CD4-positive, alpha-beta memory T cell (primary cell): ENCODE results near the gene SDHA. TPM values are rescaled to one million over a fixed set of nuclear protein-coding genes. Genes with fewer than 3 reads are reported as not detected.

Experiments used
- CTCF ChIA-PET: fragments of 350-600 bp; sonication (Branson Sonifier 250); formaldehyde crosslinking; loops from one replicate; lab custom pipeline; 2021; ENCODE audit warnings: inconsistent platforms; ENCODE audit not compliant: partially characterized antibody; lab: Charles Lee
- POLR2A ChIA-PET: fragments of 350-600 bp; sonication (Branson Sonifier 250); formaldehyde crosslinking; loops from one replicate; lab custom pipeline; 2021; ENCODE audit not compliant: partially characterized antibody; lab: Charles Lee
- DNase-seq, 5 donors: peaks; one replicate each; pipeline versions ENCODE4 v3.0.0 to v3.0.0-alpha.2; 2020 to 2022; ENCODE audit warnings: mixed read lengths in 1 of 5
- H3K27ac ChIP-seq: one replicate; pipeline ENCODE4 v1.7.0; 2013; ENCODE audit warnings: low read depth, low read length
- H3K27me3 ChIP-seq: 2 replicates; pipeline ENCODE4 v1.7.0; 2013; ENCODE audit warnings: mild to moderate bottlenecking, low read length, moderate library complexity; ENCODE audit not compliant: insufficient read depth
- H3K36me3 ChIP-seq: 2 replicates; pipeline ENCODE4 v1.7.0; 2013; ENCODE audit warnings: mild to moderate bottlenecking, low read length, moderate library complexity; ENCODE audit not compliant: insufficient read depth
- H3K4me1 ChIP-seq: 2 replicates; pipeline ENCODE4 v1.7.0; 2013; ENCODE audit warnings: mild to moderate bottlenecking, low read length, moderate library complexity; ENCODE audit not compliant: insufficient read depth
- H3K4me3 ChIP-seq, 2 donors: one replicate each; pipeline ENCODE4 v1.7.0; 2013; ENCODE audit warnings: low read length in 2 of 2, mild to moderate bottlenecking in 1 of 2
- H3K9me3 ChIP-seq, 2 donors: one replicate each; pipeline ENCODE4 v1.7.0; 2013; ENCODE audit warnings: low read length in 2 of 2, control low read depth in 1 of 2; ENCODE audit not compliant: control insufficient read depth in 1 of 2
- H3K27ac Mint-ChIP-seq, 7 donors: one replicate each; pipeline ENCODE4 v1.8.0; 2020 to 2021; ENCODE audit warnings: mixed read lengths in 7 of 7, mild to moderate bottlenecking in 6 of 7, inconsistent platforms in 3 of 7, moderate library complexity in 3 of 7
- H3K27me3 Mint-ChIP-seq, 2 donors: one replicate each; pipeline ENCODE4 v1.8.0; 2020 to 2021; ENCODE audit warnings: mixed read lengths in 2 of 2
- H3K36me3 Mint-ChIP-seq, 2 donors: one replicate each; pipeline ENCODE4 v1.8.0; 2020 to 2021; ENCODE audit warnings: mixed read lengths in 2 of 2, inconsistent platforms in 1 of 2, mild to moderate bottlenecking in 1 of 2
- H3K4me1 Mint-ChIP-seq, 4 donors: one replicate each; pipeline ENCODE4 v1.8.0; 2020 to 2021; ENCODE audit warnings: mixed read lengths in 4 of 4, mild to moderate bottlenecking in 1 of 4
- H3K4me3 Mint-ChIP-seq, 8 donors: one replicate each; pipeline ENCODE4 v1.8.0; 2020 to 2021; ENCODE audit warnings: mixed read lengths in 8 of 8, mild to moderate bottlenecking in 7 of 8, moderate library complexity in 6 of 8, inconsistent platforms in 3 of 8
- H3K9me3 Mint-ChIP-seq, 8 donors: one replicate each; pipeline ENCODE4 v1.8.0; 2020 to 2021; ENCODE audit warnings: mixed read lengths in 8 of 8, mild to moderate bottlenecking in 5 of 8, inconsistent platforms in 3 of 8, moderate library complexity in 1 of 8
- intact Hi-C: fragments of 100-400 bp; cut with micrococcal nuclease; formaldehyde crosslinking; loops from one replicate; pipeline ENCODE4 v1.15.1; 2023
- polyA plus RNA-seq, 2 donors: library from polyadenylated mRNA; unstranded; fragments of 300-500 nt; fragmentation: Illumina TruSeq; gene quantifications; one replicate each; pipeline ENCODE4 v1.2.3, GENCODE V29; 2021
- total RNA-seq, 2 experiments: library from RNA; stranded (reverse); gene quantifications; one replicate each; pipeline ENCODE4 v1.2.3, GENCODE V29; 2021

Gene SDHA
- total and polyA plus RNA-seq, 4 experiments from 2014 or later: 131 to 240 (median 175) TPM

DNA sequence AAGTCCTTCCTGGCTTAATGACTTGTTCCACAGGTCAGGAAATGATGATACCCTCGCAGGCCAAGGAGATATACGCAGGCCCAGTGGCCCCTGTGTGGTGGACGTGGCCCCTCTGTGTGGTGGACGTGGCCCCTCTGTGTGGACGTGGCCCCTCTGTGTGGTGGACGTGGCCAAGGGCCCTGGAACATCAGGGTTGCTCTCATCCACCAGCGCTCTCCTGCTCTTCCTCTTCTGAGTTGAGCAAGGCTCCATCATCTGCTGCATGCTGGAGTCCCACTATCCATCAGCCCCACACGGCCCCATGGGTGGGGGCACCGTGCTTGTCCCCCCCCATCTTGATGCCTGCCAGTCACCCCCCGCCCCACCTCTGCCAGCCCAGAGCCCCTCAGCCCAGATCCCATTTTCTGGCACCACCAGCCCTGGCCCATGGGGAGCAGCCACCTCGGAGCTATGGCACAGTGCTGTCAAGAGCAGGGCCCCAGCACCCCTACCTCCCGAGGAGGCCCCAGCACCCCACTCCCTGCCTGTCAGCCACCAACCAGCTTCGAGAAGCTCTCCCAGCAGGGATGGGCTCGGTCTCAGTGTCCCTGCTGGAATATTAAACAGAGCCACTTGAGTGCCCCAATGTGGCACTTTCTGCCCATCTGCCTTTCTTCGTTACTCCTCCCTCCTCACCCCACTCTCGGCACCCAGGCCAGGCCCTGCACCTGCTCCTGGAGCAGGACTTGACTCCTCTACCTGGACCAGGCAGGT, 18.7 kb upstream of the SDHA start:
- Mint-ChIP-seq H3K36me3 (peaks cover 9 to 16% of the 10 kb centered on the region in 2 donors), H3K4me3 (no peak overlapping the region), H3K4me1 (peaks cover 0 to under 1% (median 0%) of the 10 kb centered on the region in 4 donors), H3K9me3 (no peaks in the 10 kb centered on the region), H3K27me3 (no peaks in the 10 kb centered on the region), H3K27ac (peak overlapping the region in 1 of 7 donors; percentile 66)
- ChIA-PET CTCF (interaction anchor here (2.5 kb wide), 1 partner anchor 11 kb away, joined by 5 read pairs; no protein-coding TSS in a partner anchor), POLR2A (no interaction called here)
- no peak for DNase-seq
- H3K27ac ChIP-seq: no peak overlapping the region
- H3K9me3 ChIP-seq: no peaks in the 10 kb centered on the region
- H3K36me3 ChIP-seq: no peaks in the 10 kb centered on the region
- H3K4me1 ChIP-seq: no peaks in the 10 kb centered on the region
- no peaks in the 10 kb centered on the region for H3K27me3 ChIP-seq
- H3K4me3 ChIP-seq: no peak overlapping the region
- intact Hi-C loops: no loop called here

DNA sequence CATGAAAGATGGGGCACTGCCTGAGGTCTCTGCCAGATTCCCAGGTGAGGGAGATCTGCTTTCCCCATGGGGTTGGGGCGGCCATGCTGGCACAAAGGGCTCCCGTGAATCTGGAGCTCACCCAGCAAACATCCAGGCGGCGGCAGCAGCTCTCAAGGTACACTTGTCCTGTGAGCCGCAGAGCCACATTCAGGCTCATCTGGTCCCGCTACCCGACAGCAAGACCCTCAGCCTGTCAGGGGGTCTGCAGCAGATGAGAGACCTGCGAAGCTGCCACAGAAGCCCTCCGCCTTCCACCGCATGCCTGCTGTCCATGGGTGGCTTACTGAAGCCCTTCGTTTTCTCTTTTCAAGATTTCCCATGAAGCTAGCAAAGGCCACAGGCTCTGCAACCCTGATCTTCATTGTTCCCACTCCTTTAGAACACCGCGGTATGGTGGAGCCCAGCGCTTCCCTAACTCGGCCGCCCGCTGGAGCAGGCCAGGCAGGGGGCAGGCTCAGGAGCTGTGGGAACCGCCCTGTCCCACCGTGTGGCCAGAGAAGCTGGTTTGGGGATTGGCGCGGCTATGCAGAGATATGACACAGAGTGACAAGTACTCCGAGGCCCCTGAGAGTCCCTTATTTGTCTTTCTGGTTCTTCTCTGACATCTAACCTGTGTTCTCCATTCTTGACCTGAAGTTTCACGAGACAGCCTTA, 18.0 kb upstream of the SDHA start:
- intact Hi-C loops: no loop called here
- no peaks in the 10 kb centered on the region for H3K4me1 ChIP-seq
- Mint-ChIP-seq H3K4me3 (no peak overlapping the region), H3K27ac (peak overlapping the region in 2 of 7 donors; percentile 66 to 70), H3K4me1 (peaks cover 0 to 2% (median 0%) of the 10 kb centered on the region in 4 donors), H3K36me3 (peaks cover 16 to 23% of the 10 kb centered on the region in 2 donors), H3K9me3 (no peaks in the 10 kb centered on the region), H3K27me3 (no peaks in the 10 kb centered on the region)
- no peak for DNase-seq
- H3K27me3 ChIP-seq: no peaks in the 10 kb centered on the region
- peaks cover 4% of the 10 kb centered on the region for H3K36me3 ChIP-seq
- H3K9me3 ChIP-seq: no peaks in the 10 kb centered on the region
- CTCF ChIA-PET: interaction anchor here (2.5 kb wide), 1 partner anchor 11 kb away, joined by 5 read pairs; no protein-coding TSS in a partner anchor
- POLR2A ChIA-PET: no interaction called here
- H3K4me3 ChIP-seq: no peak overlapping the region
- H3K27ac ChIP-seq: no peak overlapping the region

DNA sequence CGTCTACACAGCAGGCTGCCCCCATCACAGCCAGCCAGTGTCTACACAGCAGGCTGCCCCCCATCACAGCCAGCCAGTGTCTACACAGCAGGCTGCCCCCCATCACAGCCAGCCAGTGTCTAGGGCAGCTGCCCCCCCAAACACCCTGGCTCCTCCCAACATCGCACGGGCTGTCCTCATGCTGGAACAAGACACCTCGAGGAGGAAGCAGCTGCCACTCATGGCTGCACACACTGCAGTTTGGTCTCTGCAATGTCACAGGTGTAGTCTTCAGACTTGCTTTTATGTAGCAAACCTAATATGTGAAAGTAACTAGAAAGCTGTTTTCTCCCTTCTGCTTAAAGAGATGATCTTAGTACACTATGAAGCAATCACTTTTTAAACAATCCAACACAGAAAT, 17.1 kb upstream of the SDHA start:
- no peaks in the 10 kb centered on the region for H3K9me3 Mint-ChIP-seq
- Histone ChIP-seq H3K36me3 (peaks cover 11% of the 10 kb centered on the region), H3K27me3 (no peaks in the 10 kb centered on the region), H3K4me3 (no peak overlapping the region), H3K9me3 (no peaks in the 10 kb centered on the region), H3K4me1 (no peaks in the 10 kb centered on the region), H3K27ac (no peak overlapping the region)
- ChIA-PET POLR2A (no interaction called here), CTCF (no interaction called here)
- H3K27me3 Mint-ChIP-seq: no peaks in the 10 kb centered on the region
- peaks cover 0 to 7% (median 1%) of the 10 kb centered on the region in 4 donors for H3K4me1 Mint-ChIP-seq
- no peak overlapping the region for H3K27ac Mint-ChIP-seq
- no peak for DNase-seq
- intact Hi-C loops: no loop called here
- no peak overlapping the region for H3K4me3 Mint-ChIP-seq
- peaks cover 25 to 32% of the 10 kb centered on the region in 2 donors for H3K36me3 Mint-ChIP-seq

DNA sequence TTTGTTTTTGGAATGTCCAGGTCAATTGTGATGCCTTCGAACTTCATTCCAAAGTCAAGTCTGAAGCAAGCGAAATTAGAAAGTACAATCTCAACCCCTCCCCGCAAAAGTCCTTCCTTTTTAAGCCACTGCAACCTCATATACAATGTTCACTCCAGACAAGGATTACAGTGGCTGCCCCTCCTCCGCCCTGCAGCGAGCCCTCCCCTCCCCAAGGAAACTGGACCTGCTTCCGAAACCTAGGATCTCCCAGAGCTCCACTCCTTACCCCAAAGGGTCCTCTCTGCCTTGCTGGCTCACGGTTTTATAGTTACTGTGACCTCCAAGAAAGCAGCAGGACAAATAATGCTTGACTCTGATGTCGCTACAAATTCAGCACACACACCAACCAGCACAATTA, 16.4 kb upstream of the SDHA start:
- H3K27ac Mint-ChIP-seq: no peak overlapping the region
- peak overlapping the region in 1 of 8 donors; percentile 46 for H3K4me3 Mint-ChIP-seq
- peaks cover 29 to 36% of the 10 kb centered on the region in 2 donors for H3K36me3 Mint-ChIP-seq
- no peaks in the 10 kb centered on the region for H3K27me3 ChIP-seq
- no peak for DNase-seq
- no peaks in the 10 kb centered on the region for H3K27me3 Mint-ChIP-seq
- H3K4me1 ChIP-seq: no peaks in the 10 kb centered on the region
- intact Hi-C loops: no loop called here
- no peak overlapping the region for H3K4me3 ChIP-seq
- peaks cover 0 to 7% (median 1%) of the 10 kb centered on the region in 4 donors for H3K4me1 Mint-ChIP-seq
- H3K9me3 ChIP-seq: no peaks in the 10 kb centered on the region
- CTCF ChIA-PET: no interaction called here
- no peaks in the 10 kb centered on the region for H3K9me3 Mint-ChIP-seq
- POLR2A ChIA-PET: no interaction called here
- H3K36me3 ChIP-seq: peaks cover 18% of the 10 kb centered on the region
- no peak overlapping the region for H3K27ac ChIP-seq

DNA sequence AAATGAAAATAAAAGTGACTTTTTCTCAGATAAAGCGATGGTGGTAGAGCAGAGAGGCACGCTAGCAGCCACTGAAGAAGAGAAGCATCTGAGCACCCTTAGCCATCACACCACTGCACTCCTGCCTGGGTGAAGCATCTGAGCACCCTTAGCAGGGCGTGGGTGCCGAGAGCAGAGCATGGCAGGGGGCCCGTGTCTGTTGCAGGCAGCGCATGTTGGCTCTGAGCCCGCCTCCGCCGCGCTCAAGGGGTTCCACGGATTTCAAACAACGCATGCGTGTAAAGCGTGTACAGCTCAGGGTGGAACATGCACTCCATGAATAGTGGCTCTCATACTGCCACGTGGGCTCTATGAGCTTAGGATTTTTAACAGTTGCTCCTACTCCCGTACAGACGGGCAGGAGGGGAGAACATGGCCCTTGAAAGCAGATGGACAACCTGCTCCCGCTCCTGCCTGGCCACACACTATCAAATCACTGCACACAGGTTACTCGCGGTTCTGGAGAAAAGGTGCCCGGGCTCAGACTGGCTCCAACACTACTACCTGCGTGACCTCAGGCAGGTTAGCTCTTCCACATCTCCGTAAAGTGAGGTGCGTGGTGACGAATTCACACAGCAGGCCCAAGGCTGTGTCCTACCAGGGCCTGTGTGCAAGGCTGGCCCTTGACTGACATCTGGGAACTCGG, 14.7 kb upstream of the SDHA start:
- Histone ChIP-seq H3K27ac (no peak overlapping the region), H3K27me3 (no peaks in the 10 kb centered on the region), H3K4me3 (no peak overlapping the region), H3K9me3 (no peaks in the 10 kb centered on the region), H3K36me3 (peaks cover 19% of the 10 kb centered on the region), H3K4me1 (no peaks in the 10 kb centered on the region)
- Mint-ChIP-seq H3K36me3 (peaks cover 44 to 49% of the 10 kb centered on the region in 2 donors), H3K27me3 (no peaks in the 10 kb centered on the region), H3K27ac (no peak overlapping the region), H3K9me3 (no peaks in the 10 kb centered on the region), H3K4me1 (peaks cover 2 to 19% (median 5%) of the 10 kb centered on the region in 4 donors), H3K4me3 (no peak overlapping the region)
- no peak for DNase-seq
- intact Hi-C loops: no loop called here
- ChIA-PET CTCF (interaction anchor here (1.1 to 1.2 kb wide), 2 partner anchors 12 to 14 kb away, joined by 3 read pairs; partner anchors contain the start of genes CCDC127, LRRC14B and SDHA), POLR2A (no interaction called here)

DNA sequence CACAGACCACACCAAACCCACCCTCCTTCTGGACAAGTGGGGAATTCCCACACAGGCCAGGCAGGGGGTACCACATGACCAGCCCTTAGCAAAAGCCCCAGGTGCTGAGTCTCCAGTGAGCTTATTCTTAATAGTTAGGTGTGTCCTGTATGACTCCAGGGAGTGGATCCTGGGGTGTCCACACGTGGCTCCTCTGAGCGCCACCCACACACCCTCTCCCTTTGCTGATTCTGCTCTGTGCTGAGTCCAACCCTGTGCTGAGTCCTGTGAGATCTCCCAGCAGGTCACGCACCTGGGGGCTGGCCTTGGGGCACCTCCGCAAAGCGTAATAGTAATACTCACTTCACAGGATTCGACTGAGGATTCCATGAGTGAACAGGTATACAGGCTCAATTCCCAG, 14.1 kb upstream of the SDHA start:
- no peak for DNase-seq
- no peaks in the 10 kb centered on the region for H3K9me3 ChIP-seq
- no peaks in the 10 kb centered on the region for H3K4me1 ChIP-seq
- Mint-ChIP-seq H3K36me3 (peaks cover 44 to 49% of the 10 kb centered on the region in 2 donors), H3K9me3 (no peaks in the 10 kb centered on the region), H3K4me1 (peaks cover 4 to 22% (median 5%) of the 10 kb centered on the region in 4 donors), H3K27me3 (no peaks in the 10 kb centered on the region), H3K27ac (no peak overlapping the region), H3K4me3 (no peak overlapping the region)
- POLR2A ChIA-PET: no interaction called here
- no peaks in the 10 kb centered on the region for H3K27me3 ChIP-seq
- intact Hi-C loops: no loop called here
- no peak overlapping the region for H3K27ac ChIP-seq
- peaks cover 19% of the 10 kb centered on the region for H3K36me3 ChIP-seq
- CTCF ChIA-PET: interaction anchor here (1.1 kb wide), 1 partner anchor 13 kb away, joined by 3 read pairs; the partner anchor contains the start of gene LRRC14B
- H3K4me3 ChIP-seq: no peak overlapping the region

DNA sequence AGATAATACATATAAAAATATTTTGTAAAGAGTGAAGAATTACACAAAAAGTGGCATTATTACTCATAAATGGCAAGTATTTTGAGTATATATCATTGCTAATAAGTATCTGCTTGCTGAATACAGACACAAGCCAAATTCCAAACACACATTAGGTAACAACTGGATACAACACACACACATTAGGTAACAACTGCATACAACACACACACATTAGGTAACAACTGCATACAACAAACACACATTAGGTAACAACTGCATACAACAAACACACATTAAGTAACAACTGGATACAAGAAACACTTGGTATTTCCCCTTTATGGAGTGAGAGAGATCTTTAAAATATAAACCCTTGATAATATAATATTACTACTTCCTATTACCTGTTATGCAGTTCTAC, 13.7 kb upstream of the SDHA start:
- H3K36me3 Mint-ChIP-seq: peaks cover 44 to 49% of the 10 kb centered on the region in 2 donors
- POLR2A ChIA-PET: no interaction called here
- DNase-seq: no peak
- CTCF ChIA-PET: interaction anchor here (1.1 kb wide), 1 partner anchor 13 kb away, joined by 3 read pairs; the partner anchor contains the start of gene LRRC14B
- H3K4me3 Mint-ChIP-seq: no peak overlapping the region
- no peak overlapping the region for H3K27ac ChIP-seq
- H3K27me3 ChIP-seq: no peaks in the 10 kb centered on the region
- no peaks in the 10 kb centered on the region for H3K9me3 ChIP-seq
- H3K9me3 Mint-ChIP-seq: no peaks in the 10 kb centered on the region
- no peak overlapping the region for H3K27ac Mint-ChIP-seq
- no peaks in the 10 kb centered on the region for H3K4me1 ChIP-seq
- H3K4me1 Mint-ChIP-seq: peaks cover 4 to 23% (median 5%) of the 10 kb centered on the region in 4 donors
- no peaks in the 10 kb centered on the region for H3K27me3 Mint-ChIP-seq
- no peak overlapping the region for H3K4me3 ChIP-seq
- peaks cover 19% of the 10 kb centered on the region for H3K36me3 ChIP-seq
- intact Hi-C loops: no loop called here
